ENCODE data around the gene JAK1. TPM values are rescaled to one million over a fixed set of nuclear protein-coding genes. Genes with fewer than 3 reads are reported as not detected.
A peak's percentile ranks its signal among the peaks of the same experiment; 100 is the strongest.

Gene JAK1
- total RNA-seq, 1 donor from 2014 or later = 80.7 TPM

DNA sequence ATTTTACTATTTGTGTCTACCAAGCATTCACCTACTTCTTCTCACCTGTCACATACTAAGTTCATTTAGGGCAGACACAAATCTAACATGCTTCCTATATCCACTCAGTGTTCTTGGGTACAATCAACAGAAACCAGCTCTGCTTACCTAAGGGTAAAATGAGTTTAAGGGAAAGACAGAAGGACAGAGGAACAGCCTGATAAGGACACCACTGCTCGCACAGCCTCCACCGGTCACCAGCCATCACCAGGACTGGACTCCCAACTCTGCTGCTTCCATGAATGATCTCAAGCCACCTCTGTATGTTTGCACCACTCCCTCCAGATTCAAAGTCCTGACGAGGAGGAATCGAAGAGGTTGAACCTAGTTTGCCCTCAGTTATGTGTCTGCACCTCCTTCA, 72.4 kb downstream of the JAK1 start:
- H3K27ac ChIP-seq (ENCODE audit: low read depth, low read length) = no peak overlapping the region
- FAIRE-seq = no peak
- no peaks in the 10 kb centered on the region for H3K36me3 Mint-ChIP-seq (ENCODE audit: low read depth, unreplicated experiment)
- no peaks in the 10 kb centered on the region for H3K9me3 Mint-ChIP-seq (ENCODE audit: unreplicated experiment)
- no peak overlapping the region for H3K9ac ChIP-seq (ENCODE audit: low read length)
- peaks cover 82% of the 10 kb centered on the region for H3K79me2 ChIP-seq (ENCODE audit: insufficient read depth, low read length)
- H3K36me3 ChIP-seq (ENCODE audit: insufficient read depth, low read length) = no peaks in the 10 kb centered on the region
- H3K4me1 Mint-ChIP-seq (ENCODE audit: low read depth, unreplicated experiment) = peaks cover 55% of the 10 kb centered on the region
- no peak for DNase-seq (ENCODE audit: low read depth)
- H3K4me1 ChIP-seq (ENCODE audit: insufficient read depth, low read length) = peaks cover 29% of the 10 kb centered on the region
- H3K4me3 Mint-ChIP-seq (ENCODE audit: unreplicated experiment) = no peak overlapping the region
- no peak for TF ChIP-seq EZH2 (IDR thresholded peaks at IDR 0.05; ENCODE audit: insufficient read depth, low read length)
- TF ChIP-seq, protein P1, sequence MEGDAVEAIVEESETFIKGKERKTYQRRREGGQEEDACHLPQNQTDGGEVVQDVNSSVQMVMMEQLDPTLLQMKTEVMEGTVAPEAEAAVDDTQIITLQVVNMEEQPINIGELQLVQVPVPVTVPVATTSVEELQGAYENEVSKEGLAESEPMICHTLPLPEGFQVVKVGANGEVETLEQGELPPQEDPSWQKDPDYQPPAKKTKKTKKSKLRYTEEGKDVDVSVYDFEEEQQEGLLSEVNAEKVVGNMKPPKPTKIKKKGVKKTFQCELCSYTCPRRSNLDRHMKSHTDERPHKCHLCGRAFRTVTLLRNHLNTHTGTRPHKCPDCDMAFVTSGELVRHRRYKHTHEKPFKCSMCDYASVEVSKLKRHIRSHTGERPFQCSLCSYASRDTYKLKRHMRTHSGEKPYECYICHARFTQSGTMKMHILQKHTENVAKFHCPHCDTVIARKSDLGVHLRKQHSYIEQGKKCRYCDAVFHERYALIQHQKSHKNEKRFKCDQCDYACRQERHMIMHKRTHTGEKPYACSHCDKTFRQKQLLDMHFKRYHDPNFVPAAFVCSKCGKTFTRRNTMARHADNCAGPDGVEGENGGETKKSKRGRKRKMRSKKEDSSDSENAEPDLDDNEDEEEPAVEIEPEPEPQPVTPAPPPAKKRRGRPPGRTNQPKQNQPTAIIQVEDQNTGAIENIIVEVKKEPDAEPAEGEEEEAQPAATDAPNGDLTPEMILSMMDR (IDR thresholded peaks at IDR 0.05; ENCODE audit: insufficient read depth, low read depth, low read length) = no peak
- no peak overlapping the region for H3K27ac Mint-ChIP-seq (ENCODE audit: unreplicated experiment)
- H4K20me1 ChIP-seq (ENCODE audit: insufficient read depth, low read length) = peaks cover 34% of the 10 kb centered on the region
- H2AFZ ChIP-seq (ENCODE audit: low read depth, low read length) = no peak overlapping the region
- no peaks in the 10 kb centered on the region for H3K9me3 ChIP-seq (ENCODE audit: insufficient read depth, low read depth, low read length)
- H3K27me3 ChIP-seq (ENCODE audit: insufficient read depth, low read length) = no peaks in the 10 kb centered on the region
- H3K27me3 Mint-ChIP-seq (ENCODE audit: low read depth, unreplicated experiment) = no peaks in the 10 kb centered on the region
- H3K4me2 ChIP-seq (ENCODE audit: low read length) = no peak overlapping the region
- no peak overlapping the region for H3K4me3 ChIP-seq (ENCODE audit: insufficient read depth, low read depth, low read length)

DNA sequence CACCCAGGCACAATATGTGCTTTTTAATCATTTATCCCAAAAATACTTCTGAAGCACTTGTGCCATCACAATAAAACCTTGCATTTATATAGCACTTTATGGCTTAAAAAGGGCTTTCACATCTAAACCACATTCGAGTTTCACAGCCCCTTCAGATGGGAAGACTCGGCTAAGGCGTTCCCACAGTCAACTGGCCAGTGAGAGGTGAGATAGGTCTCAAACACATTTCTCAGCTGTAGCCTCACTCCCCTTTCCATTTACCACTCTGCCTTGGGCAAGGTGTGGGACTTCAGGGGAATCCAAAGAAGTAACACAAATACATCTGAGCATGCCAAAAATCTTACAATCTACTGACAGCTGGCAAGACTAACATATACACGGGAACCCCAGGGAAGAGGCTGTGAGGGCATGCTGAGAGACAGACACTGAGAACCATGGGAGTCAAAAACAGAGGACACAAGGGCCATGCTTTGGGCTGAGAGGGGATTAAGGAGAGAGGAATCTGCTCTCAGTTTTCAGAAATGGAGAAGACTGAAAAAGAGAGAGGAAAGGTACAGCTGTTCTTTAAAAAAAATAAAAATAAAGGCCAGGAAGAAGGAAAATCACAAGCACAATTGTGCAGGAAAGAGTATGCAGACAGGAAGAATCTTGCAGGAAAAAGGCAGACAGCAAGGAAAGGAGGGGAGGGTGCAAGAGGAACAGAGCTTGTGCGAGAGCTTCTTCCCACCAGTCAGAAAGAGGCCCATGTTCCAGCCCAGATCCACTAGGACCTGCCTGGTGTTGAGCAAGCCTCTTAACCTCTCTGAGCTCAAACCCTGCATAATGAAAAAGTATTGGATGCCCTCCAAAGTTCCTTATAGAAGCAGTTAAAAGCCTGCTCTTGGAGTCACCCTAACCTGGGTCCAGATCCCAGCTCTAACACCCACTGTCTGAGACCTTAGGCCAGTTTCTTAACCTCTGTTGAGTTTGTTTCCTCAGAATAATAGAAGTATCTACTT, 73.5 kb downstream of the JAK1 start:
- Mint-ChIP-seq H3K27me3 (ENCODE audit: low read depth, unreplicated experiment) (no peaks in the 10 kb centered on the region), H3K9me3 (ENCODE audit: unreplicated experiment) (no peaks in the 10 kb centered on the region), H3K4me1 (ENCODE audit: low read depth, unreplicated experiment) (peaks cover 57% of the 10 kb centered on the region), H3K4me3 (ENCODE audit: unreplicated experiment) (peak overlapping the region; percentile 55), H3K27ac (ENCODE audit: unreplicated experiment) (no peak overlapping the region), H3K36me3 (ENCODE audit: low read depth, unreplicated experiment) (no peaks in the 10 kb centered on the region)
- TF ChIP-seq, protein P1 (IDR thresholded peaks at IDR 0.05; ENCODE audit: insufficient read depth, low read depth, low read length) = no peak
- no peak for TF ChIP-seq EZH2 (IDR thresholded peaks at IDR 0.05; ENCODE audit: insufficient read depth, low read length)
- Histone ChIP-seq H3K9me3 (ENCODE audit: insufficient read depth, low read depth, low read length) (no peaks in the 10 kb centered on the region), H3K27me3 (ENCODE audit: insufficient read depth, low read length) (no peaks in the 10 kb centered on the region), H4K20me1 (ENCODE audit: insufficient read depth, low read length) (peaks cover 41% of the 10 kb centered on the region), H3K4me2 (ENCODE audit: low read length) (no peak overlapping the region), H2AFZ (ENCODE audit: low read depth, low read length) (no peak overlapping the region), H3K36me3 (ENCODE audit: insufficient read depth, low read length) (no peaks in the 10 kb centered on the region), H3K4me3 (ENCODE audit: insufficient read depth, low read depth, low read length) (no peak overlapping the region), H3K9ac (ENCODE audit: low read length) (no peak overlapping the region), H3K27ac (ENCODE audit: low read depth, low read length) (no peak overlapping the region), H3K79me2 (ENCODE audit: insufficient read depth, low read length) (peaks cover 90% of the 10 kb centered on the region), H3K4me1 (ENCODE audit: insufficient read depth, low read length) (peaks cover 20% of the 10 kb centered on the region)
- FAIRE-seq (no peak), DNase-seq (ENCODE audit: low read depth) (no peak)

- H3K27me3 Mint-ChIP-seq (ENCODE audit: low read depth, unreplicated experiment) = no peaks in the 10 kb centered on the region
- TF ChIP-seq, protein P1 (IDR thresholded peaks at IDR 0.05; ENCODE audit: insufficient read depth, low read depth, low read length) = no peak
- no peak for TF ChIP-seq EZH2 (IDR thresholded peaks at IDR 0.05; ENCODE audit: insufficient read depth, low read length)
- Histone ChIP-seq H3K9ac (ENCODE audit: low read length) (no peak overlapping the region), H3K4me2 (ENCODE audit: low read length) (no peak overlapping the region), H3K79me2 (ENCODE audit: insufficient read depth, low read length) (peaks cover 98% of the 10 kb centered on the region), H3K4me3 (ENCODE audit: insufficient read depth, low read depth, low read length) (no peak overlapping the region), H3K27ac (ENCODE audit: low read depth, low read length) (no peak overlapping the region), H3K9me3 (ENCODE audit: insufficient read depth, low read depth, low read length) (no peaks in the 10 kb centered on the region), H3K4me1 (ENCODE audit: insufficient read depth, low read length) (peaks cover 12% of the 10 kb centered on the region), H3K27me3 (ENCODE audit: insufficient read depth, low read length) (no peaks in the 10 kb centered on the region), H4K20me1 (ENCODE audit: insufficient read depth, low read length) (peaks cover 47% of the 10 kb centered on the region), H2AFZ (ENCODE audit: low read depth, low read length) (no peak overlapping the region), H3K36me3 (ENCODE audit: insufficient read depth, low read length) (no peaks in the 10 kb centered on the region)
- DNase-seq (ENCODE audit: low read depth) (no peak), FAIRE-seq (no peak)
- peak overlapping the region; percentile 13 for H3K27ac Mint-ChIP-seq (ENCODE audit: unreplicated experiment)
- peaks cover 47% of the 10 kb centered on the region for H3K4me1 Mint-ChIP-seq (ENCODE audit: low read depth, unreplicated experiment)
- no peak overlapping the region for H3K4me3 Mint-ChIP-seq (ENCODE audit: unreplicated experiment)
- H3K9me3 Mint-ChIP-seq (ENCODE audit: unreplicated experiment) = no peaks in the 10 kb centered on the region
- no peaks in the 10 kb centered on the region for H3K36me3 Mint-ChIP-seq (ENCODE audit: low read depth, unreplicated experiment)
Observed at GRCh38 chr1:64891448-64891825, 74.9 kb downstream of the JAK1 start.
